OCI-LY3 (cell line): ENCODE results near the gene SOX15.
A peak's percentile ranks its signal among the peaks of the same experiment; 100 is the strongest.

Experiments
- H2AFZ ChIP-seq: fragments of 200-600, 300-600 bp; shearing (Covaris generic); 2 replicates; pipeline ENCODE4 v1.6.0; 2014; ENCODE audit warnings: antibody characterized with exemption, low read depth, low read length
- H3K27ac ChIP-seq: fragments of 200-600, 300-600 bp; sonication (generic); 2 replicates; pipeline ENCODE4 v1.5.1; 2014; ENCODE audit warnings: mild to moderate bottlenecking, low read length, moderate library complexity, mixed read lengths
- H3K27me3 ChIP-seq: fragments of 200-600, 300-600 bp; sonication (generic); 2 replicates; pipeline ENCODE4 v1.6.1; 2014; ENCODE audit warnings: low read depth, low read length, mixed read lengths
- H3K36me3 ChIP-seq: fragments of 200-600, 300-600 bp; sonication (generic); replicated peaks from 2 replicates; pipeline ENCODE3; 2014; ENCODE audit warnings: low read depth, low read length, mixed read lengths
- H3K4me1 ChIP-seq: fragments of 300-600, 200-600 bp; sonication (generic); 2 replicates; pipeline ENCODE4 v1.6.1; 2014; ENCODE audit warnings: low read length, mixed read lengths
- H3K4me2 ChIP-seq: fragments of 200-600, 300-600 bp; sonication (generic); 2 replicates; pipeline ENCODE4 v1.6.1; 2014; ENCODE audit warnings: low read length, mixed read lengths
- H3K4me3 ChIP-seq: fragments of 300-600, 200-600 bp; sonication (generic); 2 replicates; pipeline ENCODE4 v1.5.1; 2014; ENCODE audit warnings: antibody characterized with exemption, mild to moderate bottlenecking, low read length, moderate library complexity
- H3K79me2 ChIP-seq: fragments of 300-600, 200-600 bp; shearing (Covaris generic); 2 replicates; pipeline ENCODE4 v1.6.1; 2014; ENCODE audit warnings: mild to moderate bottlenecking, low read length, mixed read lengths
- H3K9ac ChIP-seq: fragments of 300-600, 200-600 bp; shearing (Covaris generic); 2 replicates; pipeline ENCODE4 v1.6.0; 2014; ENCODE audit warnings: mild to moderate bottlenecking, low read length, moderate library complexity
- H3K9me3 ChIP-seq: fragments of 200-600, 300-600 bp; shearing (Covaris generic); 2 replicates; pipeline ENCODE4 v1.6.1; 2014; ENCODE audit warnings: low read length, mixed read lengths; ENCODE audit not compliant: insufficient read depth
- H4K20me1 ChIP-seq: fragments of 200-600, 300-600 bp; sonication (generic); 2 replicates; pipeline ENCODE4 v1.6.1; 2016; ENCODE audit warnings: low read length, mixed read lengths; ENCODE audit not compliant: insufficient read depth
- EZH2phosphoT487 ChIP-seq: fragments of 200-600 bp; shearing (Covaris generic); IDR thresholded peaks from 2 replicates; pipeline ENCODE4 v1.6.1; 2018; ENCODE audit warnings: antibody characterized with exemption, mixed run types, low read depth
- TF ChIP-seq, protein P1 (sequence below): fragments of 200-600, 300-600 bp; sonication (generic); IDR thresholded peaks from 2 replicates; pipeline ENCODE4 v1.5.1; 2014; ENCODE audit warnings: antibody characterized with exemption, low read length, low read depth

The SOX15 gene

GRCh38 chr17:7587420-7588151 is 2.3 kb downstream of the SOX15 start:
- Histone ChIP-seq H3K4me1 (peaks cover 13% of the 10 kb centered on the region), H3K9me3 (no peaks in the 10 kb centered on the region), H3K36me3 (peaks cover 2% of the 10 kb centered on the region), H3K27ac (no peak overlapping the region), H2AFZ (no peak overlapping the region), H3K4me2 (no peak overlapping the region), H3K79me2 (peaks cover 26% of the 10 kb centered on the region), H3K9ac (no peak overlapping the region), H4K20me1 (no peaks in the 10 kb centered on the region), H3K4me3 (no peak overlapping the region), H3K27me3 (no peaks in the 10 kb centered on the region)
- TF ChIP-seq, protein P1, sequence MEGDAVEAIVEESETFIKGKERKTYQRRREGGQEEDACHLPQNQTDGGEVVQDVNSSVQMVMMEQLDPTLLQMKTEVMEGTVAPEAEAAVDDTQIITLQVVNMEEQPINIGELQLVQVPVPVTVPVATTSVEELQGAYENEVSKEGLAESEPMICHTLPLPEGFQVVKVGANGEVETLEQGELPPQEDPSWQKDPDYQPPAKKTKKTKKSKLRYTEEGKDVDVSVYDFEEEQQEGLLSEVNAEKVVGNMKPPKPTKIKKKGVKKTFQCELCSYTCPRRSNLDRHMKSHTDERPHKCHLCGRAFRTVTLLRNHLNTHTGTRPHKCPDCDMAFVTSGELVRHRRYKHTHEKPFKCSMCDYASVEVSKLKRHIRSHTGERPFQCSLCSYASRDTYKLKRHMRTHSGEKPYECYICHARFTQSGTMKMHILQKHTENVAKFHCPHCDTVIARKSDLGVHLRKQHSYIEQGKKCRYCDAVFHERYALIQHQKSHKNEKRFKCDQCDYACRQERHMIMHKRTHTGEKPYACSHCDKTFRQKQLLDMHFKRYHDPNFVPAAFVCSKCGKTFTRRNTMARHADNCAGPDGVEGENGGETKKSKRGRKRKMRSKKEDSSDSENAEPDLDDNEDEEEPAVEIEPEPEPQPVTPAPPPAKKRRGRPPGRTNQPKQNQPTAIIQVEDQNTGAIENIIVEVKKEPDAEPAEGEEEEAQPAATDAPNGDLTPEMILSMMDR: no peak
- TF ChIP-seq EZH2phosphoT487: no peak

DNA sequence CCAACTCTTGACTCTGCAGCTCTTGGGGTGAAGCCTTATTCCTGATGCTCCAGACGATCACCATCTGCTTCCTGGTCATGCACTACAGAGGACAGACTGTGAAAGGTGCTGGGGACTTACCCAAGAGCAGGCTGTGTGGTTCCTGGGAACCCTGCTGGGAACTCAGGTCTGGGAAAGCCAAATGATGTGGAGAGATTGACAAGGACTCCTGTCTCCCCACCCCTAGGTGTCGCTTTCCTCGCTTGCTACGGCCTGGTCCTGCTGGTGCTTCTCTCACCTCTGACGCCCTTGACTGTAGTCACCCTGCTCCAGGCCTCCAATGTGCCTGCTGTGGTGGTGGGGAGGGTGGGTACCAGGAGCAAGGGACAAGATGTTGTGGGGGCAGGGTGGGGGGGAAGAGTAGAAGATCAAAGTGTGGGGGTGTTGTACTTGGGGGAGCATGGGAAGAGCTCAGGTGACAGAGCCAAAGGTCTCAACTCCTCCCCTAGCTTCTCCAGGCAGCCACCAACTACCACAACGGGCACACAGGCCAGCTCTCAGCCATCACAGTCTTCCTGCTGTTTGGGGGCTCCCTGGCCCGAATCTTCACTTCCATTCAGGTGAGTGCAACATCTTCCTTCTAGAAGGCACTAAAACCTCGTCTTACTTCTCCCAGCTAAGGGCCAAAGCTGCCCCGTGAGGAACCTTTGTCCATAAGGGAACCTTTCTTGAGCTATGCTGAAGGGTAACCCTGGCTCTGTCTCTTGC is 3.0 kb downstream of the SOX15 start:
- no peak overlapping the region for H3K9ac ChIP-seq
- peaks cover 21% of the 10 kb centered on the region for H3K4me1 ChIP-seq
- peaks cover 33% of the 10 kb centered on the region for H3K79me2 ChIP-seq
- no peak overlapping the region for H3K4me2 ChIP-seq
- peaks cover 10% of the 10 kb centered on the region for H3K36me3 ChIP-seq
- no peak overlapping the region for H2AFZ ChIP-seq
- H3K27me3 ChIP-seq: no peaks in the 10 kb centered on the region
- no peaks in the 10 kb centered on the region for H3K9me3 ChIP-seq
- no peaks in the 10 kb centered on the region for H4K20me1 ChIP-seq
- H3K27ac ChIP-seq: no peak overlapping the region
- H3K4me3 ChIP-seq: no peak overlapping the region
- TF ChIP-seq, protein P1: peak; percentile 40
- no peak for TF ChIP-seq EZH2phosphoT487

DNA sequence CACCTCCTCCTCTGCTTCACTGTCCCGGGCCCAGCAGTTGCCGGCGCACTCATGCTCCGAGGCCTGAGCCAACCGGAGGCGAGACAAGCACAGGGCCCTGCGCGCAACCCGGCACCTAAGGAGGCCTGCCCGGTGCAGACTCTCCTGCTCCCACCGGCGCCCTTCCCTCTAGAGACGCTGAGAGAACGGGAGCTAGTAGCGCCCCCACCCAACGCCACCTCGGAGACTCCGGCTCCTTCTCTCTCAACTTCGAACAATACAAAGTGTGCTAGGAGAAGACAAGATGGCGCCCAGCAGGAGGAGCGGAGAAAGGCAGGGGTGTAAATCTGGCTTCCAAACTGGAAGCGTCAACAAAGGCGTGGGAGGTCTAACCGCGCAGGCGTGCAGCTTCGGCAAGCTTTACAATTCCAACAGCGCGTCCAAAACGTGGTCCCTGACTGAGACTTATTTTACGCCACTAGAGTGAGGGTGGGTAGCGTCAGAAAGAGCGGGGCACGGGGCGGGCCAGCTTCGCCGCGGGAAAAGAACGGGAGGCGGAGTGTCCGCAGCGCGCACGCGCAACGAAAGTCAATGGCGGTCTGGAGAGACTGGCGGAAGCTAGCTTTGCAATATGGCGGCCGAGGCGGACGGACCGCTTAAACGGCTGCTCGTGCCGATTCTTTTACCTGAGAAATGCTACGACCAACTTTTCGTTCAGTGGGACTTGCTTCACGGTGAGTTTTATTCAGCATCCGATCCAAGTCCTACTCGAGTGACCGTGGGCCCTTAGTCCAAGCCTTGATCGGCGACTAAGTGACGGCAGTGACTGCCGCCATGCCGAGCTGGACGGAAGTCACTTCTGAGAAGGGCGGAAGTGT is 6.4 kb downstream of the SOX15 start, which contains the start of gene MPDU1:
Gene MPDU1, plus strand, starts transcription at position 600 of the 857 bp plus-strand sequence. Its CDS starts 11 bp downstream, at position 611.
- H3K27ac ChIP-seq: peak within 1 kb of the TSS; percentile 88
- H2AFZ ChIP-seq: peak within 1 kb of the TSS; percentile 59
- peaks cover 40% of the 10 kb centered on the region for H3K4me1 ChIP-seq
- no peaks in the 10 kb centered on the region for H3K9me3 ChIP-seq
- peaks cover 45% of the 10 kb centered on the region for H3K79me2 ChIP-seq
- peaks cover 6% of the 10 kb centered on the region; the same call in 1 of the 2 replicates for H4K20me1 ChIP-seq
- no peaks in the 10 kb centered on the region for H3K27me3 ChIP-seq
- peak within 1 kb of the TSS; percentile 98 for H3K4me3 ChIP-seq
- TF ChIP-seq, protein P1: no peak
- no peak for TF ChIP-seq EZH2phosphoT487
- peaks cover 23% of the 10 kb centered on the region for H3K36me3 ChIP-seq
- peak within 1 kb of the TSS; percentile 95 for H3K9ac ChIP-seq
- peak within 1 kb of the TSS; percentile 97 for H3K4me2 ChIP-seq
